ENCODE data around the gene LEFTY1. TPM values are rescaled to one million over a fixed set of nuclear protein-coding genes. Genes with fewer than 3 reads are reported as not detected.
A peak's percentile ranks its signal among the peaks of the same experiment; 100 is the strongest.

The LEFTY1 gene
- total and polyA plus RNA-seq, 3 donors from 2014 or later: 0.63 to 0.90 (median 0.87) TPM

- WGBS, 2 donors: 87 to 91% methylated on average over 11 to 14 of the region's 14 CpGs
- H3K4me3 ChIP-seq: no peak overlapping the region
- DNase-seq: no peak
- H3K27ac ChIP-seq: peak overlapping the region in 1 of 2 donors; percentile 45
- no peaks in the 10 kb centered on the region for H3K27me3 ChIP-seq
- TF ChIP-seq CTCF (IDR thresholded peaks at IDR 0.05): no peak
- no peak for TF ChIP-seq POLR2A (IDR thresholded peaks at IDR 0.05)
- no peaks in the 10 kb centered on the region for H3K9me3 ChIP-seq
- H3K36me3 ChIP-seq (ENCODE audit: low read depth, missing control alignments): no peaks in the 10 kb centered on the region
- intact Hi-C loops (cut with DNase I; ENCODE audit: low total_unique reads): no loop called here
- peaks cover 4% of the 10 kb centered on the region for H3K4me1 ChIP-seq
These were observed 43.8 kb downstream of the LEFTY1 start for GRCh38 chr1:225845097-225845496.

- intact Hi-C loops (cut with DNase I; ENCODE audit: low total_unique reads): no loop called here
- Histone ChIP-seq H3K4me3 (no peak overlapping the region), H3K27ac (peak overlapping the region in 1 of 2 donors; percentile 45), H3K27me3 (no peaks in the 10 kb centered on the region), H3K4me1 (peaks cover 4% of the 10 kb centered on the region), H3K9me3 (no peaks in the 10 kb centered on the region), H3K36me3 (ENCODE audit: low read depth, missing control alignments) (no peaks in the 10 kb centered on the region)
- no peak for TF ChIP-seq CTCF (IDR thresholded peaks at IDR 0.05)
- no peak for DNase-seq
- WGBS, 2 donors: 86 to 92% methylated on average over 6 to 18 of the region's 18 CpGs
These were observed 44.5 kb downstream of the LEFTY1 start for GRCh38 chr1:225844236-225845061.

GRCh38 chr1:225843426-225843795 is 45.5 kb downstream of the LEFTY1 start:
- Histone ChIP-seq H3K27me3 (no peaks in the 10 kb centered on the region), H3K9me3 (no peaks in the 10 kb centered on the region), H3K4me1 (peaks cover 8% of the 10 kb centered on the region), H3K4me3 (no peak overlapping the region), H3K36me3 (ENCODE audit: low read depth, missing control alignments) (no peaks in the 10 kb centered on the region), H3K27ac (no peak overlapping the region)
- no peak for DNase-seq
- WGBS, 2 donors: 79 to 83% methylated on average over 6 of the region's 6 CpGs
- intact Hi-C loops (cut with DNase I; ENCODE audit: low total_unique reads): no loop called here
- TF ChIP-seq CTCF (IDR thresholded peaks at IDR 0.05): no peak
- TF ChIP-seq POLR2A (IDR thresholded peaks at IDR 0.05): no peak

- TF ChIP-seq POLR2A (IDR thresholded peaks at IDR 0.05) (no peak), CTCF (IDR thresholded peaks at IDR 0.05) (no peak)
- Histone ChIP-seq H3K27ac (peak overlapping the region in 1 of 2 donors; percentile 25), H3K36me3 (ENCODE audit: low read depth, missing control alignments) (no peaks in the 10 kb centered on the region), H3K27me3 (no peaks in the 10 kb centered on the region), H3K9me3 (no peaks in the 10 kb centered on the region), H3K4me1 (peaks cover 5% of the 10 kb centered on the region), H3K4me3 (no peak overlapping the region)
- intact Hi-C loops (cut with DNase I; ENCODE audit: low total_unique reads): no loop called here
- DNase-seq: no peak
- 86 to 92% methylated on average over 6 of the region's 6 CpGs for WGBS, 2 donors
These were observed 46.0 kb downstream of the LEFTY1 start for GRCh38 chr1:225842788-225843425.
